ENCODE measurements around the gene WDR47.

The WDR47 gene

GRCh38 chr1:108925920-108926319 lies 116.0 kb downstream of the WDR47 start:
- TF ChIP-seq POLR2A (IDR thresholded peaks at IDR 0.05; ENCODE audit: low read length) (no peak), GATA1 (IDR thresholded peaks at IDR 0.05; ENCODE audit: low read depth, low read length) (no peak)
- no peak for DNase-seq

All from erythroblast (primary cell).